Heart left ventricle (tissue), 13 donors: ENCODE measurements around the gene DNAJB4.

Experiments used
- POLR2A ChIP-seq, 2 donors: fragments of 450-650 bp; IDR thresholded peaks; one replicate each; pipeline ENCODE4 v1.6.1; 2017; ENCODE audit warnings: antibody characterized with exemption in 2 of 2, mild to moderate bottlenecking in 2 of 2, moderate library complexity in 2 of 2
- TF ChIP-seq, protein P1 (sequence below), 12 donors: fragments of 200-600 bp; sonication (generic) in 4 of 12; IDR thresholded peaks; one replicate each; pipeline versions ENCODE4 v1.5.0 to v1.8.0; 2018 to 2022; ENCODE audit warnings: antibody characterized with exemption in 12 of 12, mild to moderate bottlenecking in 5 of 12
- donor health status: ischemic (EF 13 %, LVEDD 7.1; RV severe dilation, severe dysfunction).
- donor health status: DM: no; HTN: yes; CAD: no.
- donor health status: DM: no; HTN: no; CAD: no.
- donor health status: ischemic (EF 25% LVEDD 6.9; RV normal size, moderate dysfunction).
- donor health status: ischemic (EF 25% LVEDD 5.7; RV mildly dilated, moderate dysfunction).
- donor health status: ischemic (EF 35%, LVEDD 5.7; RV mildly dilated, moderate dysfunction).
- donor health status: nonischemic (EF 11% LVEDD 7.7; RV severe dilation, severe dysfunction).
- donor health status: DM: yes; HTN: yes; CAD: no.
- donor health status: PGD.
- donor health status: ischemic (EF 29% LVEDD 5.4; RV normal size, mild dysfunction).
- donor health status: nonischemic (EF 23%, LVEDD 6.1; RV moderate dilation, normal function).

- TF ChIP-seq POLR2A (IDR thresholded peaks at IDR 0.05) = no peak
- TF ChIP-seq, protein P1, sequence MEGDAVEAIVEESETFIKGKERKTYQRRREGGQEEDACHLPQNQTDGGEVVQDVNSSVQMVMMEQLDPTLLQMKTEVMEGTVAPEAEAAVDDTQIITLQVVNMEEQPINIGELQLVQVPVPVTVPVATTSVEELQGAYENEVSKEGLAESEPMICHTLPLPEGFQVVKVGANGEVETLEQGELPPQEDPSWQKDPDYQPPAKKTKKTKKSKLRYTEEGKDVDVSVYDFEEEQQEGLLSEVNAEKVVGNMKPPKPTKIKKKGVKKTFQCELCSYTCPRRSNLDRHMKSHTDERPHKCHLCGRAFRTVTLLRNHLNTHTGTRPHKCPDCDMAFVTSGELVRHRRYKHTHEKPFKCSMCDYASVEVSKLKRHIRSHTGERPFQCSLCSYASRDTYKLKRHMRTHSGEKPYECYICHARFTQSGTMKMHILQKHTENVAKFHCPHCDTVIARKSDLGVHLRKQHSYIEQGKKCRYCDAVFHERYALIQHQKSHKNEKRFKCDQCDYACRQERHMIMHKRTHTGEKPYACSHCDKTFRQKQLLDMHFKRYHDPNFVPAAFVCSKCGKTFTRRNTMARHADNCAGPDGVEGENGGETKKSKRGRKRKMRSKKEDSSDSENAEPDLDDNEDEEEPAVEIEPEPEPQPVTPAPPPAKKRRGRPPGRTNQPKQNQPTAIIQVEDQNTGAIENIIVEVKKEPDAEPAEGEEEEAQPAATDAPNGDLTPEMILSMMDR (IDR thresholded peaks at IDR 0.05) = no peak
These were observed 57.2 kb downstream of the DNAJB4 start for GRCh38 chr1:78061825-78062523.
